HG03460 (cell line): ENCODE results near the gene CCT4.
"Not testable (repeated sequence)": the region's sequence is repeated elsewhere in the genome, so short reads cannot be mapped to it uniquely, and the experiment has no call there.

Source experiments
- ATAC-seq: cut with Tn5 transposase; IDR thresholded peaks from one replicate; pipeline ENCODE4 v1.9.1; 2021; ENCODE audit not compliant: unreplicated experiment

The CCT4 gene

GRCh38 chr2:61882850-61883249, 5.6 kb downstream of the CCT4 start:
- no peak for ATAC-seq

- ATAC-seq, result not testable (repeated sequence)
Observed at GRCh38 chr2:61879351-61879750, 9.1 kb downstream of the CCT4 start.

- no peak for ATAC-seq
Observed at GRCh38 chr2:61878761-61879160, 9.7 kb downstream of the CCT4 start.

GRCh38 chr2:61877571-61878245, 10.7 kb downstream of the CCT4 start:
- no peak for ATAC-seq

- ATAC-seq, result no peak
Observed at GRCh38 chr2:61876400-61876799, 12.1 kb downstream of the CCT4 start.

GRCh38 chr2:61866482-61867089, 21.9 kb downstream of the CCT4 start:
- not testable (repeated sequence) for ATAC-seq

GRCh38 chr2:61862085-61862484, 26.4 kb downstream of the CCT4 start:
- ATAC-seq, result no peak

DNA sequence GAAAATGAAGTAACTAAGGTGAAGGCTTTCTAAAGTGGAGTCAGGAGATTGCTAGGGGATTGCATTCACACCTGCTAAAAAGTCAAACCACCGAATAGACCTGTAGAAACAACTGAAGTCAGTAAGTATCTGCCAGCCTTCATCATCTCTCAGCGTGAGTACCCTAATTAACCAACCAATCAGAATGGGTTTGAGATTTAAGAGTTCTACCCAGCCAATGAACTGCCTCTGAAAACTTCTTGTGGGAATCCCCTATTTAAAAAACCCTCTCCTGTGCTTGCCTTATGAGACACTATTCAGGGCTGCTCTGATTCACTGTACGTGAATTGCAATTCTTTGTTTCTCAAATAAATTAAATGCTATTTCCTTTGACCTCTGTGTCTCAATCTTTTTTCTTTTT, 31.2 kb downstream of the CCT4 start:
- ATAC-seq, result no peak

DNA sequence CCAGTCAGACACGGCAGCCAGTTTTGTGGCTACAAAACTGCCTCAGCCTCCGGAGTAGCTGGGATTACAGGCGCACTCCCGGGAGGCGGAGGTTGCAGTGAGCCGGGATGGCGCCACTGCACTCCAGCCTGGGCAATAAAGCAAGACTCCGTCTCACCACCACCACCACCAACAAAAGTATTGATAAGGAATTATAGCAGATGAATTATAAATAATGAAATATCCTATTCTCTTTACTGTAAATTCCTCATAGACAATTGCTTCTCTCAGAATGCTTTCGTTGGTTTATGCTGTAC, 33.2 kb downstream of the CCT4 start:
- ATAC-seq, result no peak

DNA sequence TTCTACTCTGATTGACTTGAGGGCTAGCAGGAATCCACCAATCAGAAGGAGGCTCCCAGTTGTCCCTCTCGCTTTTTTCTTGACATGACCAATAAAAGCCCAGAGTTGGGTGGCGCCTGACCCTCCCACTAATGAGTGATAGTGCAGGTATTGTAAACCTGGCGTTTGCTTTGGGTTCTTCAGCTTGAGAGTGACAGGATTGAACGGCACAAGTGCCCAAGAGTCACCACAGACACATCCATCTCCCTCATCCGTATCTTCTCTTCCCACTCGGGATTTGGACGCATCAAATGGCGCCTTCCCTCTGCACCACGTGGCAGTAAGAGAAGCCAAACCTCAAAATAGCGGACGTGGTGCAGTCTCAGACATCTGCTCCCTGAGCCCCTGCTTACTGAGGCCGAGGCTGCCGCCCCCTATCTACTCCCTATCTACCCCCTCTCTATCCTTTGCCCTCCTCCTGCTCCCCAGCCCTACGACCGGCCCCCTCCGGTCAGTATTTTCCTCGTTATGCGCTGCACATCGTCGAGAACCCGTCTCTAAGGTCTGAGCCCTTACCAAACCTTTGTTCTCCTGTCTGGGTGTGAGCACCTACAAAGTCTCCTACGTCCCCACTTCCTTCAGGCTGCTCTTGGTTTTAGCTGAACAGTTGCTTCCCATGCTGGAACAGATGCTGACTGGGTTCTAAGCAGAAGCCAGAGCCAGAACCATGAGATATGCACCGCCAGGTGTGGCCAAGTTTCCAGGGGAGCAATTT, 33.7 kb downstream of the CCT4 start:
- ATAC-seq, result peak; percentile 88

GRCh38 chr2:61853847-61854563, 34.5 kb downstream of the CCT4 start, which contains the start of gene FAM161A:
Gene FAM161A (minus strand): TSS chr2:61854060. CDS start chr2:61854041, 19 bp downstream.
- ATAC-seq, result peak; percentile 78

GRCh38 chr2:61853086-61853846, 35.2 kb downstream of the CCT4 start:
- peak; percentile 59 for ATAC-seq

GRCh38 chr2:61851270-61851669, 37.2 kb downstream of the CCT4 start:
- ATAC-seq, result not testable (repeated sequence)

DNA sequence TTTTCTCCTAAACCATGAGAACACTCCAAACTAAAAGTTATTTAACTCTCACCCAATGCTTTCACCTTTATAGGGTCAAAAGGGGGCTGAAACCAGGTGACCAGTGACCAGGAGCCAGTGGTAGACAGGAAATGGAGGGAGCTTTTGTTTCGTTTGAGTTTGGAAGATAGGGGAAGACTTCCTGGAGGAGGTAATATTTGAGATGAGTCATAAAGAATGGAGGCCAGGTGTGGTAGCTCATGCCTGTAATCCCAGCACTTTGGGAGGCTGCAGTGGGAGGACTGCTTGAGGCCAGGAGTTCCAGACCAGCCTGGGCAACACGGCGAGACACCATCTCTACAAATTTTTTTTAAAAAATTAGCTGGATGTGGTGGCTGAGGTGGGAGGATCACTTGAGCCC, 43.1 kb downstream of the CCT4 start:
- no peak for ATAC-seq

- no peak for ATAC-seq
Observed at GRCh38 chr2:61841286-61841685, 47.2 kb downstream of the CCT4 start.

DNA sequence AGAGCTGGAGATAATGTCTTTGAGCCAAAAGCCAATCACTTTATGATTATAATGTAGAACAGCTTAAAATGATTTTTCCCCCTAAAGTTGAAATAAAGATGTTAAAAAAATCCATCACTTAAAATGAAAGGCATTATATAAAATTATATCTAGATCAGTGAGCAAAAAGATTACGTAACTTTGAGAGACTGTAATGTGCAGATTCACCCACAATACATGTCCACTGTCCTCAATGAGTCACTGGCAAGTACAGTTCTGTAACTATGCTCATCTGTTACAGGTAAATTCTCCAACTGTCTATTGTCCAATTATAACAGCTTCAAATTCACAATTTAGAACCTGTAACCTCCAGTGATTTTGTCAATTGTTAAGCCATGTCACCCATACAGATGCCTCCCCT, 53.6 kb downstream of the CCT4 start:
- no peak for ATAC-seq

DNA sequence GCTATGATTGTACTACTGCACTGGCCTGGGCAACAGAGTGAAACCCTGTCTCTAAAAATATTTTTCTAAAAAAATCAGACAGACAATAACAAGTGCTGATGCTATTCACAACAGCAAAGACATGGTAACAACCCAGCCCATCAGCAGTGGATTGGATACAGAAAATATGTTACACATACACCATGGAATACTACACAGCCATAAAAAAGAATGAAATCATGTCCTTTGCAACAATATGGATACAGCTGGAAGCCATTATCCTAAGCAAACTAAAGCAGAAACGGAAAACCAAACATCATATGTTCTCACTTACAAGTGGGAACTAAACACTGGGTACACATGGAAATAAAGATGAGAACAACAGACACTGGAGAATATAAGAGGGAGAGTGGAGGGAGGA, 54.5 kb downstream of the CCT4 start:
- ATAC-seq, result no peak

GRCh38 chr2:61832183-61832841, 56.1 kb downstream of the CCT4 start:
- ATAC-seq, result no peak

GRCh38 chr2:61822255-61822654, 66.2 kb downstream of the CCT4 start:
- ATAC-seq, result no peak
